K562 (cell line): ENCODE data around the gene RNF39.

Source experiments
- ATF3 ChIP-seq, 2 experiments: fragments of 450-650 bp in 1 of 2; sonication (generic) in 1 of 2; formaldehyde crosslinking in 1 of 2; IDR thresholded peaks in 1 of 2; conservative IDR thresholded peaks in 1 of 2; 2 replicates each; pipeline versions ENCODE4 v1.6.1 to v1.8.1; 2016 to 2023; ENCODE audit warnings: mild to moderate bottlenecking in 2 of 2, moderate library complexity in 2 of 2, inconsistent platforms in 1 of 2, missing genetic modification reagents in 1 of 2
- CBFB ChIP-seq: sonication (generic); formaldehyde crosslinking; IDR thresholded peaks from 2 replicates; pipeline ENCODE4 v1.4.0; 2020; ENCODE audit warnings: mild to moderate bottlenecking, missing genetic modification reagents
- CTCF ChIP-seq, 3 experiments: IDR thresholded peaks in 2 of 3; conservative IDR thresholded peaks in 1 of 3; 2 replicates each; pipeline ENCODE4 v1.5.1; 2011 to 2012; ENCODE audit warnings: low read length in 3 of 3, mild to moderate bottlenecking in 3 of 3, control low read depth in 2 of 3, improper control_type of control experiment in 1 of 3, inconsistent platforms in 1 of 3, low read depth in 1 of 3, mixed read lengths in 1 of 3, moderate library complexity in 1 of 3; ENCODE audit not compliant: insufficient read depth in 2 of 3
- CTCFL ChIP-seq: IDR thresholded peaks from 2 replicates; pipeline ENCODE4 v1.6.1; 2011; ENCODE audit warnings: borderline replicate concordance, low read depth, mild to moderate bottlenecking, moderate library complexity, low read length; ENCODE audit not compliant: insufficient read depth, poor library complexity, severe bottlenecking
- EZH2 ChIP-seq: IDR thresholded peaks from 2 replicates; pipeline ENCODE4 v1.6.1; 2012; ENCODE audit warnings: low read depth, mild to moderate bottlenecking, inconsistent platforms, low read length, borderline replicate concordance
- LEF1 ChIP-seq: fragments of 450-650 bp; IDR thresholded peaks from 2 replicates; pipeline ENCODE4 v1.6.1; 2016; ENCODE audit warnings: mild to moderate bottlenecking
- POLR2A ChIP-seq: fragments of 450-650 bp; conservative IDR thresholded peaks from 2 replicates; pipeline ENCODE4 v1.6.1; 2016
- POLR2AphosphoS5 ChIP-seq: IDR thresholded peaks from 2 replicates; pipeline ENCODE4 v1.6.1; 2011; ENCODE audit warnings: mild to moderate bottlenecking, low read depth, low read length, moderate library complexity; ENCODE audit not compliant: control insufficient read depth, insufficient read depth
- REST ChIP-seq, 2 experiments: fragments of 450-650 bp; formaldehyde crosslinking in 1 of 2; IDR thresholded peaks; 2 replicates each; pipeline versions ENCODE4 v1.4.0 to v1.6.1; 2014 to 2020; ENCODE audit warnings: mild to moderate bottlenecking in 2 of 2, borderline replicate concordance in 1 of 2, low read depth in 1 of 2
- TARDBP ChIP-seq: fragments of 450-650 bp; IDR thresholded peaks from 2 replicates; pipeline ENCODE4 v1.6.1; 2016
- ZNF121 ChIP-seq: sonication (generic); formaldehyde crosslinking; conservative IDR thresholded peaks from 2 replicates; pipeline ENCODE4 v1.8.0; 2022; ENCODE audit warnings: missing genetic modification reagents
- ZNF143 ChIP-seq: sonication (generic); formaldehyde crosslinking; IDR thresholded peaks from 2 replicates; pipeline ENCODE4 v1.9.0; 2022; ENCODE audit warnings: mild to moderate bottlenecking, missing genetic modification reagents
- ZNF561 ChIP-seq: fragments of 450-650 bp; formaldehyde crosslinking; conservative IDR thresholded peaks from 2 replicates; pipeline ENCODE4 v1.4.0; 2020; ENCODE audit warnings: mild to moderate bottlenecking, moderate library complexity
- ZNF639 ChIP-seq, 2 experiments: fragments of 200-800 bp in 1 of 2; sonication (Bioruptor generic) in 1 of 2; sonication (generic) in 1 of 2; formaldehyde crosslinking in 1 of 2; IDR thresholded peaks in 1 of 2; conservative IDR thresholded peaks in 1 of 2; 2 replicates each; pipeline versions ENCODE4 v1.5.0 to v1.6.1; 2016 to 2020; ENCODE audit warnings: missing compliant biosample characterization in 1 of 2, missing genetic modification characterization in 1 of 2, missing genetic modification reagents in 1 of 2

- TF ChIP-seq CBFB (CRISPR knock-in tag) (no peak), ZNF121 (CRISPR knock-in tag) (no peak), POLR2AphosphoS5 (no peak), POLR2A (no peak), ATF3 (IDR thresholded peaks at IDR 0.05) (no peak), ATF3 (CRISPR knock-in tag; conservative IDR thresholded peaks at IDR 0.05) (no peak), ZNF143 (CRISPR knock-in tag) (no peak), LEF1 (no peak), TARDBP (no peak), CTCF (IDR thresholded peaks at IDR 0.05 in 2 of 3, conservative IDR thresholded peaks at IDR 0.05 in 1 of 3; ENCODE audit: insufficient read depth in 2 of 3, low read depth in 1 of 3, low read length in 3 of 3) (no peak), EZH2 (no peak), REST (IDR thresholded peaks at IDR 0.05; ENCODE audit: borderline replicate concordance) (no peak), REST (CRISPR knock-in tag; IDR thresholded peaks at IDR 0.05; ENCODE audit: low read depth) (no peak), ZNF561 (CRISPR knock-in tag) (no peak), CTCFL (no peak), ZNF639 (CRISPR knock-in tag; conservative IDR thresholded peaks at IDR 0.05 in 1 of 2, IDR thresholded peaks at IDR 0.05 in 1 of 2) (no peak)
Observed at GRCh38 chr6:30112402-30112994, 36.9 kb upstream of the RNF39 start.
